Testis (tissue), 3 donors: ENCODE results near the gene KMT5B. TPM values are rescaled to one million over a fixed set of nuclear protein-coding genes. Genes with fewer than 3 reads are reported as not detected.

Experiments used
- DNase-seq: peaks from one replicate; pipeline ENCODE4 v3.0.0-alpha.2; 2019
- H3K27ac ChIP-seq, 2 donors: fragments of 200-600 bp; sonication (generic); one replicate each; pipeline ENCODE4 v1.5.1; 2019
- H3K27me3 ChIP-seq: fragments of 200-600 bp; sonication (generic); one replicate; pipeline ENCODE4 v1.5.1; 2019
- H3K36me3 ChIP-seq: fragments of 200-600 bp; sonication (generic); one replicate; pipeline ENCODE4 v1.5.1; 2017; ENCODE audit warnings: low read depth; ENCODE audit errors: missing control alignments
- H3K4me1 ChIP-seq: fragments of 200-600 bp; sonication (generic); one replicate; pipeline ENCODE4 v1.5.1; 2019
- H3K4me3 ChIP-seq, 2 donors: fragments of 200-600 bp; sonication (generic); one replicate each; pipeline ENCODE4 v1.5.1; 2017 to 2019
- H3K9me3 ChIP-seq: fragments of 200-600 bp; sonication (generic); one replicate; pipeline ENCODE4 v1.5.1; 2017
- POLR2A ChIP-seq: fragments of 450-650 bp; IDR thresholded peaks from one replicate; pipeline ENCODE4 v1.6.1; 2017; ENCODE audit warnings: antibody characterized with exemption, mild to moderate bottlenecking, moderate library complexity
- WGBS, 2 donors: methylation state at CpG; one replicate each; pipeline ENCODE4 v1.1.5; 2018; 5-methylcytosine and 5-hydroxymethylcytosine counted together
- intact Hi-C: fragments of 100-400 bp; cut with DNase I; formaldehyde crosslinking; loops from one replicate; pipeline ENCODE4 v1.15.1; 2023; ENCODE audit warnings: low total_unique reads
- polyA plus RNA-seq: library from polyadenylated mRNA; stranded (reverse); fragments of 350-450 nt; fragmentation: Illumina TruSeq; extraction: RNeasy Lipid Tissue Mini Kit (QIAGEN cat#74804); gene quantifications from one replicate; pipeline ENCODE4 v1.2.3, GENCODE V29; 2014; ENCODE audit warnings: low read depth, low replicate concordance; ENCODE audit not compliant: insufficient read depth
- total RNA-seq, 2 donors: library from RNA; depleted of rRNA; stranded (reverse); fragments of >200 nt; gene quantifications; one replicate each; pipeline ENCODE4 v1.2.3, GENCODE V29; 2016
- TF ChIP-seq, protein P1 (sequence below), 3 experiments: fragments of 450-650 bp in 2 of 3; fragments of 200-600 bp in 1 of 3; sonication (generic) in 1 of 3; IDR thresholded peaks; one replicate each; pipeline ENCODE4 v1.5.1; 2016 to 2019; ENCODE audit warnings: antibody characterized with exemption in 3 of 3, mild to moderate bottlenecking in 2 of 3, moderate library complexity in 1 of 3

The KMT5B gene
- total and polyA plus RNA-seq, 3 donors from 2014 or later = 42.1 to 56.5 (median 44.1) TPM

DNA sequence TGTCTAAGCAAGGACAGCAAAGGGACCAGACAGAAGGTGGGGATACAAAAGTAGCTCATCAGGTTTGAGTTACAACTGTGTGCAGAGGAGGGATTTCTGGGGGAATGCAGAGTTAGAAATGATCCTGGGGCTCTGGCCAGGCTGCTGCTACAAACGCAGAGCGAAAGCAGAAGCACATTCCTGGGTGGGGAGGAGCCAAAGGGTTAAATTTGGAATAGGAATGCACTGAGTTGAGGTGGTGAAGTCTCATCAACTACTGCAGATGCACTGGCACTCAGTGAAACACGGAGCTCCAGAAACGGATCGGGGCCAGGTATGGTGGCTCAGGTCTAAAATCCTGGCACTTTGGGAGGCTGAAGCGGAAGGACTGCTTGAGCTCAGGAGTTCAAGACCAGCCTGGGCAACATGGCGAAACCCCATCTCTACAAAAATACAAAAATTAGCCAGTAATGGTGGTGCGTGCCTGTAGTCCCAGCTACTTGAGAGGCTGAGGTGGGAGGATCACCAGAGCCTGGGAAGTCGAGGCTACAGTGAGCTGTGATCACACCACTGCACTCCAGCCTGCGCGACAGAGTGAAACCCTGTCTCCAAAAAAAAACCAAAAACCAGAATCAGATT is 95.1 kb downstream of the KMT5B start:
- DNase-seq = no peak
- H3K36me3 ChIP-seq = no peaks in the 10 kb centered on the region
- TF ChIP-seq, protein P1, sequence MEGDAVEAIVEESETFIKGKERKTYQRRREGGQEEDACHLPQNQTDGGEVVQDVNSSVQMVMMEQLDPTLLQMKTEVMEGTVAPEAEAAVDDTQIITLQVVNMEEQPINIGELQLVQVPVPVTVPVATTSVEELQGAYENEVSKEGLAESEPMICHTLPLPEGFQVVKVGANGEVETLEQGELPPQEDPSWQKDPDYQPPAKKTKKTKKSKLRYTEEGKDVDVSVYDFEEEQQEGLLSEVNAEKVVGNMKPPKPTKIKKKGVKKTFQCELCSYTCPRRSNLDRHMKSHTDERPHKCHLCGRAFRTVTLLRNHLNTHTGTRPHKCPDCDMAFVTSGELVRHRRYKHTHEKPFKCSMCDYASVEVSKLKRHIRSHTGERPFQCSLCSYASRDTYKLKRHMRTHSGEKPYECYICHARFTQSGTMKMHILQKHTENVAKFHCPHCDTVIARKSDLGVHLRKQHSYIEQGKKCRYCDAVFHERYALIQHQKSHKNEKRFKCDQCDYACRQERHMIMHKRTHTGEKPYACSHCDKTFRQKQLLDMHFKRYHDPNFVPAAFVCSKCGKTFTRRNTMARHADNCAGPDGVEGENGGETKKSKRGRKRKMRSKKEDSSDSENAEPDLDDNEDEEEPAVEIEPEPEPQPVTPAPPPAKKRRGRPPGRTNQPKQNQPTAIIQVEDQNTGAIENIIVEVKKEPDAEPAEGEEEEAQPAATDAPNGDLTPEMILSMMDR (IDR thresholded peaks at IDR 0.05) = no peak
- no peak for TF ChIP-seq POLR2A
- no peaks in the 10 kb centered on the region for H3K27me3 ChIP-seq
- WGBS, 2 donors = 77 to 78% methylated on average over 11 of the region's 11 CpGs
- H3K9me3 ChIP-seq = no peaks in the 10 kb centered on the region
- no peak overlapping the region for H3K27ac ChIP-seq
- no peak overlapping the region for H3K4me3 ChIP-seq
- intact Hi-C loops = no loop called here
- H3K4me1 ChIP-seq = peaks cover 18% of the 10 kb centered on the region

DNA sequence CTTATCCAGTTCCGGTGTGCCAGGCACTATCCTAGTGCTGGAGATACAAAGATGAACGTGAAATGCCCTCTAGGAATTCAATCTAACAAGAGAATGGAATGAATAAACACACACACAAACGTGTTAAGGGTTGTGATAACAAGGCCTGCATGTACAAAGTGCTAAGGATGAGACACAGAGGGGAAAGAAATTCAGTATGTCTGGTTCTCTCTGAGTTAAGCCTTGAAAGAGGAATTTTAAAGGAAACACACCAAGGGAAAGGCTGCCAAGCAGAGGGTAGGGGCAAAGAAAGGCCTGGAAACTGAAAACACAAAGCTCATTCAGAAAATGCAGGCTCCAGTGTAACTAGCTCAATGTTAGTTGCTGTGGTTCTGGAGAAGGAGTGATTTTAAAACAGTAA is 96.1 kb downstream of the KMT5B start:
- intact Hi-C loops = no loop called here
- H3K27me3 ChIP-seq = no peaks in the 10 kb centered on the region
- peaks cover 12% of the 10 kb centered on the region for H3K4me1 ChIP-seq
- H3K4me3 ChIP-seq = no peak overlapping the region
- H3K36me3 ChIP-seq = no peaks in the 10 kb centered on the region
- no peaks in the 10 kb centered on the region for H3K9me3 ChIP-seq
- H3K27ac ChIP-seq = no peak overlapping the region
- 64 to 71% methylated on average over 3 of the region's 3 CpGs for WGBS, 2 donors
- no peak for DNase-seq
- TF ChIP-seq POLR2A = no peak
- TF ChIP-seq, protein P1 (IDR thresholded peaks at IDR 0.05) = no peak

DNA sequence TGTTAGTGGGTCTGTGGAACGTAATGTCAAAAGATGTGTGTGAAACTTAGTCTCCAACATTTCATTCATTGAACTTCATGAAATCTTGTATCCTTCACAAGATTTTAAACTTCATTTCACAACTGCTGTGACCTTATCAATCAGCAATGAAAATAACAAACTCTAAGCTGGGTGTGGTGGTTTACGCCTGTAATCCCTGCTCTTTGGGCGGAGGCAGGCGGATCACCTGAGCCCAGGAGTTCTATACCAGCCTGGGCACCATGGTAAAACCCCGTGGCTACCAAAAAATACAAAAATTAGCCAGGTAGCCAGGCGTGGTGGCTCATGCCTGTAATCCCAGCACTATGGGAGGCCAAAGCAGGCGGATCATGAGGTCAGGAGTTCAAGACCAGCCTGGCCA is 97.0 kb downstream of the KMT5B start:
- TF ChIP-seq, protein P1 (IDR thresholded peaks at IDR 0.05) = no peak
- TF ChIP-seq POLR2A = no peak
- 86 to 88% methylated on average over 7 of the region's 7 CpGs for WGBS, 2 donors
- H3K27ac ChIP-seq = no peak overlapping the region
- no peaks in the 10 kb centered on the region for H3K9me3 ChIP-seq
- peaks cover 9% of the 10 kb centered on the region for H3K4me1 ChIP-seq
- DNase-seq = no peak
- H3K27me3 ChIP-seq = no peaks in the 10 kb centered on the region
- intact Hi-C loops = no loop called here
- no peaks in the 10 kb centered on the region for H3K36me3 ChIP-seq
- H3K4me3 ChIP-seq = no peak overlapping the region

DNA sequence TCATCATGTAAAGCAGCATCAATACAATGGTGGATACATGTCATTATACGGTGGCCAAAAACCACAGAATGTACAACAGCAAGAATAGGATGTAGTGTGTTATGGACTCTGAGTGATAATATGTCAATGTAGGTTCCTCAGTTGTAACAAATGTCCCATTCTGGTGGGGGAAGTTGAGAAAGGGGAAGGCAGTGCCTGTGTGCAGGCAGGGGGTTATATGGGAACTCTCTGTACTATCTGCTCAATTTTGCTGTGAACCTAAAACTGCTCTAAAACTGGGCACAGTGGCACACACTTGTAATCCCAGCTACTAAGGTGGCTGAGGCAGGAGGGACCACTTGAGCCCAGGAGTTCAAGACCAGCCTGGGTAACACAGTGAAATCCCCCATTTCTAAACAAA is 97.8 kb downstream of the KMT5B start:
- Histone ChIP-seq H3K27ac (no peak overlapping the region), H3K4me1 (peaks cover 9% of the 10 kb centered on the region)
- 77 to 81% methylated on average over 1 of the region's 1 CpG for WGBS, 2 donors

More for the DNA sequence above, 97.8 kb downstream of the KMT5B start:
- Histone ChIP-seq H3K36me3 (no peaks in the 10 kb centered on the region), H3K27me3 (no peaks in the 10 kb centered on the region), H3K9me3 (no peaks in the 10 kb centered on the region), H3K4me3 (no peak overlapping the region)
- intact Hi-C loops = no loop called here
- TF ChIP-seq POLR2A = no peak
- TF ChIP-seq, protein P1 (IDR thresholded peaks at IDR 0.05) = no peak
- no peak for DNase-seq
